NCI-H510A (cell line): ENCODE results near the gene MAST4.

Experiments used
- DNase-seq: peaks from one replicate; lab custom pipeline; 2025; lab: John Stamatoyannopoulos, UW

MAST4 gene

DNA sequence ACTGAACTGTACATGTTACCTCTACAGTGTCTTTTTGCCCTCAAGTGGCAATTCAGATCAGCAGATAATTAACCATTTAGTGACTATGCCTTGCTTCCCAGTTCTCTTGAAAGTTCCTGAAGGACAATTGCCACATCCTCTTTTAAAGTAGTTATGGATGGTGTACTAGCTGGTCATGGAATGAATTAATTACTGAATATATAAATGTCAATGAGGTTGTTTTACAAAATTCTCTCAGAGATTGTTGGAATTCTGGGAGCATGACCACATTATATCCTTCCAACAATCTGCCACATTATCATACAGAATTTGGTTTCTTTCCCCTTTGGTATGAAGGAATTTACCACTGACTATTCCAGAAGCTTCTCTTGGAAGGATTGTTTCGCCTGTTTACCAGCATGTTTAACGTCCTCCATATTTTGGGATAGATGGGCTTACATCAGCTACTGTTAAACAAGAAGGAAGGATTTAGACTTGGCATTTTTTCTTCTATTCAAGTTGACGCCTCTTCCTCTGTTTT, 424.0 kb downstream of the MAST4 start:
- DNase-seq = no peak

DNA sequence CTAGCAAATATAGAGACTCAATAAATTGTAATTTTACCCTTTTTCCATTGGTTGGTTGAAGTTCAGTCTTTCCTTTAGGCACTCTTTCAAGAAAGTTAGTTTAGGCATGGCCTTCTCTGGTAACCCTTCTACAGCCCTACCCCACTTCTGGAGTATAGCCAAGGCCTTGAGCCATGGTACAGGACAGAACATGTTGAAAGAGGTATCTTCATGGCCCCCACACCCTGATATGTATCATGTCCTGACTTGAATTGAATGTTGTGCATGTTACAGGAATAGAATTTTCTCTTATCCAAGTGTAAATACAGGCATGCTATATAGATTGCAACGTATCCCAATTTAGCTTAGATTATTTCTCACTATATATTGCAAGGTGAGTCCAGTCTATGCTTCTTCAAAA, 424.8 kb downstream of the MAST4 start:
- no peak for DNase-seq

DNA sequence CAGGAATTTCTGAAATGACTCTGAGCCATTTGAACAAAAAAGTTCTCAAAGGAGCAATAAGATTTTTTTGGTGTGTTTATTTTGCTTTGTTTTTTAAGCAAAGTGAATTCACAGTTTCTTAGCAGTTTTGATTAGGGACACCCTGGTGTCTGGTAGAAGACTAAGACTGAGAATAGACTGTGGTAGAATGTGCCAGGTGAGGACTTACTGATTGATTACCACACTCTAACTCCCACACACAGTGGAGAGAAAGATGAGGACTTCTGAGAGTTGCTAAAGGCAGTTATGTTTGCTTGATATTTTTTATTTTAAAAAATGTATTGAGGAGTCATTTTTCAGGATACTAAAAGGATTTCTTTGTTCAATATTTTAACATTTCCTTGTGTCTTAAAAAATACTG, 425.3 kb downstream of the MAST4 start:
- no peak for DNase-seq

DNA sequence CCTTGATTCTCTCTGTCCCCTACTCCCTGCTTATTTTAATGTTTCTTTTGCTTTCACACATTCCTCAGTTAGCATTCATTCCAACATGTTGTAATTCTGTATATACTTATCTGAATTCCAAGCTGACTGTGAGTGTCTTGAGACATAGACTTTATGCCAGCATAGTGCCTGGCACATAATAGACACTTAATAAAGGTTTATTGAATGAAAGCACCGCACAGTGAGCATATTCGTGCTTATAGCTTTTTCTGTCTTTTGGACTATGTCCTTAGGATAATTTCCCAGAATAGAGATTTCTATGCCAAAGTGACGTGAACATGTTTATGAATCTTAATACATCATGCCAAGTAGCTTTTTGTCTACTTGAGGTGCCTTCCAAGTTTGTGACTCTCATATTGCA, 425.8 kb downstream of the MAST4 start:
- no peak for DNase-seq

DNA sequence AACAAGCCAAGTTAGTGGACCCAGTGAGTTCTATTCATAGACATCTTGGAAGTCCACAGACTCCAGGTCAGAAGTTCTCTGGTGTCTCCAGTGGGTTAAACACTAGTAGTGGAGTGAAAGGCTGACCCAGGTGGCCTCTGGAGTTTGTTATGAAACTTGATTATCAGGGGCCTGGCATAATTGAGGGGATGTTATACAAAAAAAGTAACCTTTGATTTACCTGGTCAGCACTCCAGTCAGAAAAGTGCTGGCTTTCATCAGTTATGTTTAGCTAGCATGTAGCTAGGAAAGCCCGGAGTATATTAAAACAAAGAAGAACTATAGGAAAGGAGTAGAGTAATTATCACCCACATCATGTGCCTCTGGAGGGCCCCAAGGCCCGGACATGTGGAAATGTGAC, 429.3 kb downstream of the MAST4 start:
- no peak for DNase-seq

DNA sequence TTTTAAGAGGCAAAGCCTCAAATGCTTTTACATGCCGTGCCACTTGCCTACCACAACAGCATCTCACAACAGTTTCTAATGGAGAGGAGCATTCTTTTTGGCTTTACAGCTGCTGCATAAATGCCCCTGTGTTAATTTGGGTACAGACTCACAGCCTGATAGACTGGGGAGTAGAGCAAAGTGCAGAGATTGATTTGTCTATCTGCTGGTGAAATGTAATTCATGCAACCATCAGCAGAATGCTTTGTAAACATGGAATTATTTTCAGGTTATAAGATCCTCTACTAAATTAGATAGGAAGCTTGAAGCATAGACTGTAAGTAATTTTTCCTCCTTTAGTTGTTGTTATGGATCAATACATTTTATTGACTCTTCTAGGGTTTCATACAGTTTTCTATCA, 430.1 kb downstream of the MAST4 start:
- DNase-seq = no peak

DNA sequence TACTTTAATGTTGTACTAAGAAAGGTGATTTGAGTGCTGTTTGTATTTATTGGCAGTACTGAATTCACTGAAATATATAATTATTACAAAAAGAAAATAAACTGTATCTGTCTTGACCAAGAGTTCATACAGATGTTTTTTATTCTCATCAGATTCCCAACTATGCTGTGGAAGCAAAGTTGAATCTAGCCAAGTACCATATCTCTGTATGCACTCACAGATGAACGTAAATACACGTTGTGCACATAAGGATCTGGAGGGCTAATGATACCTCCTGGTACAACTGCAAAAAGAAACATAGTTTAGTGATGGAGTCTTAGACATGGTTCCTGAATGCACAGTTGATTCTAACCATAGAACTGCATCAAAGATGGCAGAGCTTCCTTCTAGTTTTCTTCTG, 431.0 kb downstream of the MAST4 start:
- DNase-seq = no peak

DNA sequence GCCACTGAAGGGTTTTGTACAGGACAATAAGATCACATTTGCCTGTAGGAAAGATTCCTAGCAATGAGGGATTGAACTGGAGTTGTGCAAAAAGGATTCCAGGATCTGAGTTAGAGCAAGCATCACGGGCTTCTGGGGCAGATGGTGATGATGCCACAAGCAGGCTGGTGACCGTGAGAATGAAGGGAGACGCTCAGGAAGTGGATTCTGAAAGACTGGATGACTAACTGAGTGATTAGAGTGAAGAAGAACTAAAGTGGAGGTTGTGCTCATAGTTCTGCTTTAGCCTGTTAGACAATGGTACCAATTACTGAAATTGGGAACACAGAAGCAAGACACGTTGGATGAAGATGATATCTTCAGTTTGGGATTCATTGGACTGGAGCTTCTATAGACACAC, 432.2 kb downstream of the MAST4 start:
- no peak for DNase-seq

DNA sequence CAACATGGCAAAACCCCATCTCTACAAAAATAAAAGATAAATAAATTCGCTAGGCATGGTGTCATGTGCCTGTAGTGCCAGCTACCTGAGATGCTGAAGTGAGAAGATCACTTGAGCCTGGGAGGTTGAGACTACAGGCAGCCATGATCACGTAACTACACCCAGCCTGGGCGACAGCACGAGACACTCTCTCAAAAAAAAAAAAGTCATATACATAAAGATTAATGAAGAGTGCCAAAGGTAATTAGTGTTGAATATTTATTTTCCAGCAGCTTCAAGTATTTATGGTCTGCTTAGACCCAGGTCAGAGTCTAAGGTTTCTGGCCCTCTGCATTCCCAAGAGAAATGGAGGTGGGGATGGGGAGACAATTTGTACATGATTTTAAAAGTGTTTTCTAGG, 432.7 kb downstream of the MAST4 start:
- DNase-seq = no peak

DNA sequence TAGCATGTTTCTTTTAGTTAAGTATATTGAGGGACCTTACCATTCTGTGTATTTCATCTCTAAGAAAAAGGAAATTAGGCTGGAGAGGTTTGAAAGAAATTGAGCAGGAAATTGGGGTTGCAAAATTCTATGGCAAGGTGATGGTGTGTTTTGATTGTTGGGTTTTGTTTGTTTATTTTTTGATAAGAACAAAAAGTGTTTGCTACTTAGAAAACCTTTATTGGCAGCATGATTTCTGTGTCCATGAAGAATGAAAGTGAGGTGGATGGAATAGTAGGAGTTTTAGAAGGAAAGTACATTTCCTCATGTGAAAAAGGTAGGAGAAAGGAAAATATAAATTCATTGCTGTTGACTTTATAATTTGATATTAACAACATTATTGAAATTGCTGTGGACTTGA, 433.3 kb downstream of the MAST4 start:
- no peak for DNase-seq

DNA sequence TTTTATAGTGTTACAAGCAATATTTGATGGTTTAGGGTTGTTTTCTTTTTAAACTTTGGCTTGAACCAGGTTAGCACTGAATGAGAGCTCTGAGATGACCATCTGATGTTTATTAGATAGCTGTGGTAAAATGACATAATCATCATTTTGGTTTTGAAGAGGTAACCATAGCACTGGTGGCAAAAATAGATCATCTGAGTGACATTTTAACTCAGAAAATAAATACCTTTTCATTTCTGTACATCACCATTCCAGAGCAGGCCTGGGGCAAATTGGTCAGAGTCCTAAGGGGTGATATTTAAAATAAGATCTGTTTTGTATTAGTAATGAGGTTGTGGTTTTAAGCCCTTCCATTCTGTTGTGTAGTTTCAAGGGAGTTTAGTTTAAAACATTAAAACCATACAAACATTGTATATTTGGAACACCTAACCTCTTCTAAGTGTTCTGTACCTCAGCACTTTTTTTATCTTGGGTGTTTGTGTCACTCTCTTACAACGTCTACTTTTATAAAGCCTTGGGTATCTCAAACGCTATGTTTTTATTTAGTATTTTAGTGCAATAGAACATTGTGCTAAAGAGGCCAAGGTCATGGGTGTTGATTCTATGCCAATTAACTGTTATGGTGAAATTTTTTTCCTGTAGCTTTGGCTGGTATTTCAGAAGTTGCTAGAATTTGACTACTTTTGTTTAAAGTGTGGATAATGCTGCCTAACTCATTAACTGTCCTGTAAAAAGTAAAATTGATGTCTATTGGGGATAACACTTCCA, 434.3 kb downstream of the MAST4 start:
- no peak for DNase-seq

DNA sequence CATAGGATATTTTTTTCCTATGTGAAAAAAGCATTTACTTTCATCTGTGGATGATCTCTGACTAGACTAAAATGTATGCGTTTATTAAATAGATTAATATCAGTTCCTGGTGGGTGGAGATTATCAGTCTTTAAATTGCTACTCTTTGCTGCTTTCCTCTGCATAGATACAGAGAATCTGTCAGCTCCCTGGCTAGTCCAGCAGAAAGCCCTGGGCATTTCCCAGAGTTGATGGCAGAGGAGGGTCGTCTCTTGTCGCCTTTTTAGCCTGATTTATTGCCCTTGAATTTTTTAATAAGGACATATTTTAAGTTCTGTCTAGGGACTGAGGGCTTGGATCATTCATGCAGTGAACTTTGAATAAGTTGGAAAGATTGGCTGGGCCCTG, 434.9 kb downstream of the MAST4 start:
- DNase-seq = no peak

DNA sequence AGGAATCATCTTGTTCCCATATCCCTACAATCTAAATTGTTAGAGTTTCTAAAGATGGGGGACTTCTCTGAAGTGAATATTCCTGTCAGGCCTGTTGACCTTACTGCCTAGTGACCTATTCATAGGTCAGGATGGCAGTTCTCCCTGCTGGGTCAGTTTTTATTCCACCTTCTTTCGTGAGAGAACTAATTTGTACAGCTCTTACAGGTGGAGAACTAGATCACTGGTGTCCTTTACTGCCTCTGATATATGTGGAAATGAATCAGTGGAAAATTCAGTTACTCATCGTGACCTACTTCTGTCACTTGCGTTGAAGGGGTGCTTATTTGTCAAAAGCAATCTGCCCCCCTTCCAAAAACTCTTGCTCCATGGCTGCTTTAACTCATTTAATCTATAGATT, 435.5 kb downstream of the MAST4 start:
- no peak for DNase-seq

DNA sequence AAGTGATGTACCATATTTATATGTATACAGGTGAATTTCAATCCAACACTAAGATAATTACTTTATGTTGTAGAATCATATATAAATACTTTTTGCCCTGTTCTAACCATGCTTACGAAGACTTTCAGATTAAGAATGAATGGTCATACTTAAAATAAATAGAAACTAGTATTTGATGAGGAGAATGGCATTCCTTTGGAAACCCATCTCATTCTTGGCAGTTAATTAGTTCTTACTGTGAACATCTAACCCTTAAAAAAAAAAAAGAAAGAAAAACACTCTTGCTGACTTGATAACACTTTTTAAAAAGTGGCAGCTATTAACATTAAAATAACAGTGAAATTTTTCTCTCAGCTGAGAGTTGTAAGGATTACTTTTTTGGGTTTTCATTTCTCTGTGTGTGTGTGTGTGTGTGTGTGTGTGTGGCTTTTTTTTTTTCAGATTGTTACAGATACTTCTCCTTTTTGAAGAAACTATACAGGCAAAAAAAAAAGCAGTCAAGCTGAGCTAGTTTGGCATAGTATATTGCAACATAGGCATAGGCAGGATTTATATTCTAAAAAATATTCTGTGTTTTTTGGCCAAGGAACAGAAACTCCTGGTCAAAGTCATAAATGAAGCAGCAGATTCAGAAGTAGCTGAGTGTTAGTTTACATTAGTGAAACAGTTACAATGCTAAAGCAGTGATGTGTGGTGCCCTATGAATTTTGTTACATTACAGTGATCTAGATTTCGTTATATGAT, 436.9 kb downstream of the MAST4 start:
- DNase-seq = no peak

DNA sequence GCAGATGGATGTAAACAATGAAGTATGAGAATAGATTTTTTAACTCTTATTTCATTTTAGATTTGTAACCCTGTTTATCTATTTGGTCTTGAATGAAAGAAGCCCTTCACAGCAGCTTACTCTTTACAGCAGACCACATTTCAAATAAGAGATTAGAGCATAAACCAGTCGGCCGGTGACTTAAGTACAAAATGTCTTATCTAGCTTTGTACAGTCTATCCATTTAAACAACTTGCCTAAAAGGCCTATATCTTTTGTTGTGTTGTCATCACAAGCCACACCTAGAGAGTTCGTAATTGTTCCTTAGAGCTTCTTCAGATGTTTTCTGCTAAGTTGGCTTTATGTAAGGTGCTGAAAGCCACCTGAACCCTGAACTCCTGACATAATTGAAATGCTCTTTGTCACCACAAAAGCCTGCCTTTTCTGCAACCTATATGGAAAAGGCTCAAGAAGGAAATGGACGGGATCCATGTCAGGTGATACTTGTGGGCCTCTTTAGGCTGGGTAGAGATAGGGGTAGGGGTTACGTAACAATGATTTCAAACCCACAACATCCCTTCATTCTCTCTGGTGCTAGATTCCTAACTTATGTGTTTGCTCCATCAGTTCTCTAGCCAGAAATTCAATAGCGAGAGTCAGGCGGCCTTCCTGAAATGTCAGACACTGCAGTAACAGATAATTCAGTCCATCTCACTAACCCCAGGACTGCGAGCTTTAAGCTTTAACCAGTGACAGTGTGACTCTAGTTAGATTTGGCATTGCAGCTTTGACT, 437.9 kb downstream of the MAST4 start:
- DNase-seq = no peak

DNA sequence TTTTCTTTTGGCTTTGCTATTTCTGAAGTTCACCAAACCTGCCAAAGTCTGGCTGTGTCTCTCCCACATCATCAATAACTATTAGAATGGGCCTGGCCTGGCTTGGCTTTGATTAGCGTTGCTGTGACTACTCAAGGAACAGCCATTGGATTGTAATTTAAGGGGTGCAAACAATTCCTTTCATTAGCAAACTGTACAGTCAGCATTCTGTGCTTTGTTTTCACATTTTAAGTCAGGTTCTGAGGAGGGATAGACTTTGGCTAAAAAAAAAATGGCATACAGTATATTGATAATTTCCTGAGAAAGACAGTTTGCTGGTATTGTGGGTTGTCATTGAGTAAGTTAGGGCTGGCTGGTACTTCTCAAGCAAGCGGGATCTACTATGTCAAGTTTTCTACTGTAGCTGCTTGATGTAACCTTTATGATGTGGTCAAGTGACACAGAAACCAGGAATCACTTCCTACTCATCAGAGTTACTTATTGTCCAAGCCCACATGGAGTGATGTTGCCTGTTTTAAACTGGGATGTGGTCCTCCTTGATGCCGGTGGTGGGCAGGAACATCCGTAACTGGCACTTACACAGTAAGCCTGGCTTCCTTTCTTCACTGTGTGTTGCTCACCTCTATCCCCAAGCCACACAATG, 439.0 kb downstream of the MAST4 start:
- DNase-seq = no peak

DNA sequence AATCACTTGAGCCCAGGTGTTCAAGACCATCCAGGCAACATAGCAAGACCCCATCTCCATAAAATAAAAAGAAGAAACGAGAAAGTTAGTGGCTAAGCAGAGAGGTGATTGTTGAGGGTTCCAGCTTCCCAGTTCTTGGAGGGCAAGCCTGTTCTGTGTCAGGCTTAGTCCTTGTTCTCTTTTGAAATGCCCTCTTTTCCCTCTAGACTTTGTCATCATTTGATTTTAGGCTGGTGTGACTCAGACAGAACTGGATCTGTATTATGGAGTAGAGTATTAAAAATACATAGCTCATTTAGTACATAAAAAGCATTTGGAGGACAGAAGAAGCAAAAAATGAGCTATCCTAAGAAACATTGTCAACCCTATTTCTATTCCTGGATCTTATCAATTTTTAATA, 441.0 kb downstream of the MAST4 start:
- no peak for DNase-seq

DNA sequence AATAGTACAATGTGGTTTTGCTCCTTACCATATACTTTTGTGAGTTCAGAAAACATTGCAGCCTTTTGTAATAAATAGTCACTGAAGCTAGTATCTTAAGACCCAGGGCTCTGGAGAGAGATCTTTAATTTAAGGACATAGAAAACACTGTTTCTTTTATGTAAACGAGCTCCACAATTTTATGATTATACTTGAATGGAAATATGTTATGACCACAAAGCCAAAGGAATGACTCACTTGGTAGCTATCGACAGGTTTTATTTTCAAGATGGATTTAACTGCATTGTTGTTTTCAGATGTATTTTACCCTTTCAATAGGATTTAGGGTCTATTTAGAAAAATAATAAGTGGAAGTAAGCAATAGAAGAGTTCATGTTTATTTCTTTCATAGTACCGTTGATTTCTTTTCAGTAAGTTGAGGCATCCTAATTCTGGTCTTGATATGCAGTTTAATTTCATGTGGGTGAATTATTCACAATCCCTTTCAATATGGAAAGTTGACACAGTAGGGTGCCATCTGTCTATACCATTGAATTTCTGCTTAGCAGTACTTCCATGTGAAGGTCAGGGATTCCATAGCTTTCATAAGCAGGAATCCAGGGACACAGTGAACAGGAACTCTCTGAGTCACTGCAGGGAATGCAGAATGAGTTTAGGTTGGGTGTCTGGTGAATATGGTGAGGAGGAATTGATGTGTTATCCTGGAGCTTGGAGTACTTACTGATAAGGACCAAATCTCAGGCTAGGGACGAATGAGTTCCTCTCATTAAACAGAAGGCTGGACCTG, 442.8 kb downstream of the MAST4 start:
- no peak for DNase-seq

DNA sequence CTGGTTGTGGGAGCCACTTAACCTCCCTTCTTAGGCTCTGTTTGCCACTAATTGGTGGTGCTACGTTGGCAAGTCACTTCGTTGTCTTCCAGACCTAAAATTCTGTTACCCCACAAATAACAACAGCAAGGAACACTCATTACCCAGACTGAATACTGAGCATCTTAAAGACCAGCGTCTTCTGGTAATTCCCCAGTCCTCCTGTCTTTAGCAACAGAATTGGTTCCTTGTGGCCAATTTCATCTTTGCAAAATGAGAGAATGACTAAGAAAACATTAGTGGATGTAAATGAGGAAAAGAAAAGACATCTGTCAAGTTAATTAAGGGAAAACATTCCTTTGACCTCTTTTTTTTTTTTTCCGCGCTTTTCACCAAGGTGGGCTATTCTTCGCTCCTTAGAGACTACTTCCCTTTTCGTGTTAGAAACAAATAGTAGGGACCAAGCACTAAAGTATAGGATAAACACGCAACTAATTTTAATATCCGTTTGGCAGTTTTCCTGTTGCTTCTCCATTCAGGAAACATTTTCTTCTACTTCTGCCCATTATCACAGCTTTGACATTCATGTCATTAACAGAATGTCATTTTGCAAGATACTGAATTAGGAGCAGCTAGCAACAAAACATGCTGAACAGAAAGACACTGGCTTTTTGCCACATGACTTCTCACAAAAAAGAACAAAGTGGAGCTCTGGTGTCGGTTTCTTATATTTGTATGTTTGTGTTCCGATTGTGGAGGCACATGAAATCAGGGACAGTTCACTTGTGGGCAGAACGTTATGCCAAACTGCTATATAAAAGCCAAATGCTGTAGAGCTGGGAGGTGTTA, 446.2 kb downstream of the MAST4 start:
- DNase-seq = no peak

DNA sequence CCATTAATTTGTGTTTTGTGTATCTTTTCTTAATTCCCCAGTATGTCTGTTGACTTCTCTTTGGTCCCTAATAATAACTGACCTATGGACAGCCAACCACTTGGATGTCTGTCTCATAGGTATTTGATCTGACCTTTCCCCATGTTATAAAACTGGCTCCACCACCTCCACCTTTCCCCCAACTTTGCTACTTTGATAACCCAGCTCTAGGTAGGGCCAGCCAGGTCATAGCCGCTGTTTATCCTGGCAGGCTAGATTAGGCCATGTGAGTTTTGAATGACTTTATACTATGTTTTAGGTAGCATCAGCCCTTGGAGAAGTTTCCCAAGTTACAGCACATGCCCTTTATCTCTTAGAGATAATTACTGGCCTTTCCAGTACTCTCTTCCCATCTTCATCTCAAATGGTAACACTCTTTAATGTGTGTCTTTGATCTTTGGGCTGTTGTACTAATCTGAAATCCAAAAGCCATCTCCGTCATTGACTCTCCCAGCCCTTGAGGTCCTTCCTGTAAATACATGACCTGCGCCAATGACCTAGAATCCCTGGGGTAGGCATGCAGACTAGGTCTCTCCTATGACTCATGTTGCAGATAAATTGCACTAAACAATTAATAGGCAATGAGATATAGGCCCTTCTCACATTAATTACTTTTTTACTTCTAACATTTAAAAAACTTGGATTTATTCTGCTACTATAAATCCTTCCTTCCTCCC, 447.8 kb downstream of the MAST4 start:
- DNase-seq = no peak
